HEK293 (cell line): Measurements from ENCODE around the gene QRSL1.
A peak's percentile ranks its signal among the peaks of the same experiment; 100 is the strongest.

Experiments used
- CTCF ChIA-PET: fragments of 350-600 bp; formaldehyde crosslinking; extraction: SDS; loops from one replicate; lab custom pipeline; 2021; ENCODE audit warnings: antibody characterized with exemption; lab: Yijun Ruan, JAX
- POLR2A ChIA-PET: fragments of 300-600 bp; formaldehyde crosslinking; extraction: SDS; loops from one replicate; lab custom pipeline; 2020; ENCODE audit warnings: antibody characterized with exemption, inconsistent platforms; lab: Yijun Ruan, JAX
- H3K27ac ChIP-seq: fragments of 200-500 bp; sonication (Bioruptor generic); 2 replicates; pipeline ENCODE4 v1.5.1; 2014; ENCODE audit warnings: low read depth, low read length, control low read depth, inconsistent platforms; ENCODE audit errors: extremely low read depth
- H3K36me3 ChIP-seq, 2 experiments: fragments of 200-500 bp in 1 of 2; sonication (Bioruptor generic) in 1 of 2; 1 replicate in 1 of 2; 2 replicates in 1 of 2; pipeline ENCODE4 v1.5.1; 2014 to 2017; ENCODE audit warnings: inconsistent platforms in 2 of 2, low read length in 2 of 2; ENCODE audit not compliant: control insufficient read depth in 2 of 2, insufficient read depth in 1 of 2
- H3K4me1 ChIP-seq: fragments of 200-500 bp; sonication (Bioruptor generic); 2 replicates; pipeline ENCODE4 v1.5.1; 2014; ENCODE audit warnings: mild to moderate bottlenecking, low read length, inconsistent platforms; ENCODE audit not compliant: control insufficient read depth, insufficient read depth
- H3K4me3 ChIP-seq: 2 replicates; pipeline ENCODE4 v1.5.1; 2011; ENCODE audit warnings: low read depth, mild to moderate bottlenecking, control low read depth, low read length, moderate library complexity
- H3K9me3 ChIP-seq: fragments of 200-500 bp; sonication (Bioruptor generic); 2 replicates; pipeline ENCODE4 v1.5.1; 2014; ENCODE audit warnings: low read depth, low read length, inconsistent platforms; ENCODE audit not compliant: control insufficient read depth, insufficient read depth
- HOXA7 ChIP-seq: sonication (generic); formaldehyde crosslinking; IDR thresholded peaks from 2 replicates; pipeline ENCODE4 v1.8.1; 2022; ENCODE audit warnings: missing genetic modification reagents, borderline replicate concordance
- HOXD13 ChIP-seq: sonication (generic); formaldehyde crosslinking; IDR thresholded peaks from 2 replicates; pipeline ENCODE4 v1.8.0; 2022; ENCODE audit warnings: missing genetic modification reagents, borderline replicate concordance
- KLF10 ChIP-seq: fragments of 450-650 bp; IDR thresholded peaks from 2 replicates; pipeline ENCODE4 v1.5.1; 2018; ENCODE audit warnings: missing biosample characterization, mild to moderate bottlenecking, missing genetic modification characterization
- KLF17 ChIP-seq: fragments of 450-650 bp; formaldehyde crosslinking; IDR thresholded peaks from 2 replicates; pipeline ENCODE4 v1.5.1; 2016; ENCODE audit warnings: missing biosample characterization, missing genetic modification characterization
- PRDM1 ChIP-seq: fragments of 450-650 bp; formaldehyde crosslinking; IDR thresholded peaks from 2 replicates; pipeline ENCODE4; 2016; ENCODE audit warnings: missing biosample characterization, missing genetic modification characterization
- SP3 ChIP-seq: fragments of 450-650 bp; formaldehyde crosslinking; IDR thresholded peaks from 2 replicates; pipeline ENCODE4 v1.5.1; 2016; ENCODE audit warnings: missing biosample characterization, missing genetic modification characterization
- ZBTB6 ChIP-seq: fragments of 450-650 bp; formaldehyde crosslinking; IDR thresholded peaks from 2 replicates; pipeline ENCODE4 v1.5.1; 2017; ENCODE audit warnings: missing biosample characterization, missing genetic modification characterization
- ZBTB8A ChIP-seq: fragments of 450-650 bp; formaldehyde crosslinking; IDR thresholded peaks from 2 replicates; pipeline ENCODE4 v1.5.1; 2016; ENCODE audit warnings: missing biosample characterization, missing genetic modification characterization
- ZNF157 ChIP-seq: fragments of 450-650 bp; formaldehyde crosslinking; IDR thresholded peaks from 2 replicates; pipeline ENCODE4 v1.5.1; 2016; ENCODE audit warnings: missing biosample characterization, missing genetic modification characterization
- ZNF335 ChIP-seq: fragments of 450-650 bp; formaldehyde crosslinking; conservative IDR thresholded peaks from 2 replicates; pipeline ENCODE4 v1.5.1; 2016; ENCODE audit warnings: missing biosample characterization, missing genetic modification characterization
- ZNF350 ChIP-seq: fragments of 450-650 bp; formaldehyde crosslinking; IDR thresholded peaks from 2 replicates; pipeline ENCODE4 v1.5.0; 2017; ENCODE audit warnings: missing biosample characterization, mild to moderate bottlenecking, missing genetic modification characterization
- ZNF362 ChIP-seq: fragments of 450-650 bp; formaldehyde crosslinking; IDR thresholded peaks from 2 replicates; pipeline ENCODE4 v1.5.1; 2016; ENCODE audit warnings: missing biosample characterization, missing genetic modification characterization
- ZNF558 ChIP-seq: fragments of 450-650 bp; formaldehyde crosslinking; IDR thresholded peaks from 2 replicates; pipeline ENCODE4 v1.5.1; 2016; ENCODE audit warnings: missing biosample characterization, missing genetic modification characterization
- ZNF600 ChIP-seq: fragments of 450-650 bp; formaldehyde crosslinking; IDR thresholded peaks from 2 replicates; pipeline ENCODE4 v1.5.1; 2016; ENCODE audit warnings: missing biosample characterization, missing genetic modification characterization
- ZNF704 ChIP-seq: fragments of 450-650 bp; formaldehyde crosslinking; IDR thresholded peaks from 2 replicates; pipeline ENCODE4 v1.5.1; 2016; ENCODE audit warnings: missing biosample characterization, missing genetic modification characterization
- TF ChIP-seq, protein P1 (sequence below): fragments of 450-650 bp; formaldehyde crosslinking; optimal IDR thresholded peaks from 2 replicates; pipeline ENCODE3; 2016; ENCODE audit warnings: missing biosample characterization, mild to moderate bottlenecking, missing genetic modification characterization
- TF ChIP-seq, protein P2 (sequence below): fragments of 450-650 bp; formaldehyde crosslinking; conservative IDR thresholded peaks from 2 replicates; pipeline ENCODE4 v1.5.1; 2016; ENCODE audit warnings: low read depth, missing biosample characterization, missing genetic modification characterization
- TF ChIP-seq, protein P3 (sequence below): fragments of 450-650 bp; formaldehyde crosslinking; IDR thresholded peaks from 2 replicates; pipeline ENCODE4 v1.5.1; 2016; ENCODE audit warnings: missing biosample characterization, missing genetic modification characterization

Gene QRSL1, protein sequence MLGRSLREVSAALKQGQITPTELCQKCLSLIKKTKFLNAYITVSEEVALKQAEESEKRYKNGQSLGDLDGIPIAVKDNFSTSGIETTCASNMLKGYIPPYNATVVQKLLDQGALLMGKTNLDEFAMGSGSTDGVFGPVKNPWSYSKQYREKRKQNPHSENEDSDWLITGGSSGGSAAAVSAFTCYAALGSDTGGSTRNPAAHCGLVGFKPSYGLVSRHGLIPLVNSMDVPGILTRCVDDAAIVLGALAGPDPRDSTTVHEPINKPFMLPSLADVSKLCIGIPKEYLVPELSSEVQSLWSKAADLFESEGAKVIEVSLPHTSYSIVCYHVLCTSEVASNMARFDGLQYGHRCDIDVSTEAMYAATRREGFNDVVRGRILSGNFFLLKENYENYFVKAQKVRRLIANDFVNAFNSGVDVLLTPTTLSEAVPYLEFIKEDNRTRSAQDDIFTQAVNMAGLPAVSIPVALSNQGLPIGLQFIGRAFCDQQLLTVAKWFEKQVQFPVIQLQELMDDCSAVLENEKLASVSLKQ

GRCh38 chr6:106629103-106629858 is at the start of gene QRSL1, which contains the start of gene RTN4IP1:
Gene QRSL1, plus strand, starts transcription at chr6:106629578. Its CDS starts 104 bp downstream, at chr6:106629682.
Gene RTN4IP1, minus strand, starts transcription at chr6:106629498. Its CDS starts 477 bp downstream, at chr6:106629021.
- peak within 1 kb of the TSS; percentile 57 for H3K4me3 ChIP-seq
- H3K36me3 ChIP-seq, result no peaks in the 10 kb centered on the region
- POLR2A ChIA-PET, result no interaction called here
- 0 out of 2 replicates have a peak, but pooled peaks cover 3% of the 10 kb centered on the region for H3K4me1 ChIP-seq
- H3K9me3 ChIP-seq, result no peaks in the 10 kb centered on the region
- peak within 1 kb of the TSS; percentile 61 for H3K27ac ChIP-seq
- CTCF ChIA-PET, result interaction anchor here (0.5 to 3.1 kb wide), 2 partner anchors 9 to 350 kb away, joined by 4 to 11 read pairs; no protein-coding TSS in a partner anchor
- peak; percentile 36; the same call in 1 of the 2 replicates for TF ChIP-seq ZBTB8A (tag by site-specific recombination)
- TF ChIP-seq ZBTB6, result 0 out of 2 replicates have a peak, but pooled peaks have one; percentile 7
- TF ChIP-seq ZNF335 (tag by site-specific recombination), result peak; percentile 88; the same call in 1 of the 2 replicates
- 0 out of 2 replicates have a peak, but pooled peaks have one; percentile 28 for TF ChIP-seq ZNF600
- TF ChIP-seq, protein P1, sequence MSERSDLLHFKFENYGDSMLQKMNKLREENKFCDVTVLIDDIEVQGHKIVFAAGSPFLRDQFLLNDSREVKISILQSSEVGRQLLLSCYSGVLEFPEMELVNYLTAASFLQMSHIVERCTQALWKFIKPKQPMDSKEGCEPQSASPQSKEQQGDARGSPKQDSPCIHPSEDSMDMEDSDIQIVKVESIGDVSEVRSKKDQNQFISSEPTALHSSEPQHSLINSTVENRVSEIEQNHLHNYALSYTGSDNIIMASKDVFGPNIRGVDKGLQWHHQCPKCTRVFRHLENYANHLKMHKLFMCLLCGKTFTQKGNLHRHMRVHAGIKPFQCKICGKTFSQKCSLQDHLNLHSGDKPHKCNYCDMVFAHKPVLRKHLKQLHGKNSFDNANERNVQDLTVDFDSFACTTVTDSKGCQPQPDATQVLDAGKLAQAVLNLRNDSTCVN (tag by site-specific recombination), result peak; percentile 24
- peak; percentile 78 for TF ChIP-seq ZNF704 (tag by site-specific recombination)
- TF ChIP-seq ZNF350 (tag by site-specific recombination), result no peak
- no peak for TF ChIP-seq HOXD13 (CRISPR knock-in tag)
- peak; percentile 73 for TF ChIP-seq PRDM1 (tag by site-specific recombination)
- peak; percentile 78 for TF ChIP-seq ZNF362 (tag by site-specific recombination)
- TF ChIP-seq, protein P2, sequence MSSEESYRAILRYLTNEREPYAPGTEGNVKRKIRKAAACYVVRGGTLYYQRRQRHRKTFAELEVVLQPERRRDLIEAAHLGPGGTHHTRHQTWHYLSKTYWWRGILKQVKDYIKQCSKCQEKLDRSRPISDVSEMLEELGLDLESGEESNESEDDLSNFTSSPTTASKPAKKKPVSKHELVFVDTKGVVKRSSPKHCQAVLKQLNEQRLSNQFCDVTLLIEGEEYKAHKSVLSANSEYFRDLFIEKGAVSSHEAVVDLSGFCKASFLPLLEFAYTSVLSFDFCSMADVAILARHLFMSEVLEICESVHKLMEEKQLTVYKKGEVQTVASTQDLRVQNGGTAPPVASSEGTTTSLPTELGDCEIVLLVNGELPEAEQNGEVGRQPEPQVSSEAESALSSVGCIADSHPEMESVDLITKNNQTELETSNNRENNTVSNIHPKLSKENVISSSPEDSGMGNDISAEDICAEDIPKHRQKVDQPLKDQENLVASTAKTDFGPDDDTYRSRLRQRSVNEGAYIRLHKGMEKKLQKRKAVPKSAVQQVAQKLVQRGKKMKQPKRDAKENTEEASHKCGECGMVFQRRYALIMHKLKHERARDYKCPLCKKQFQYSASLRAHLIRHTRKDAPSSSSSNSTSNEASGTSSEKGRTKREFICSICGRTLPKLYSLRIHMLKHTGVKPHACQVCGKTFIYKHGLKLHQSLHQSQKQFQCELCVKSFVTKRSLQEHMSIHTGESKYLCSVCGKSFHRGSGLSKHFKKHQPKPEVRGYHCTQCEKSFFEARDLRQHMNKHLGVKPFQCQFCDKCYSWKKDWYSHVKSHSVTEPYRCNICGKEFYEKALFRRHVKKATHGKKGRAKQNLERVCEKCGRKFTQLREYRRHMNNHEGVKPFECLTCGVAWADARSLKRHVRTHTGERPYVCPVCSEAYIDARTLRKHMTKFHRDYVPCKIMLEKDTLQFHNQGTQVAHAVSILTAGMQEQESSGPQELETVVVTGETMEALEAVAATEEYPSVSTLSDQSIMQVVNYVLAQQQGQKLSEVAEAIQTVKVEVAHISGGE, result 0 out of 2 replicates have a peak, but pooled peaks have one; percentile 9
- no peak for TF ChIP-seq HOXA7 (CRISPR knock-in tag)
- TF ChIP-seq KLF10 (tag by site-specific recombination), result 0 out of 2 replicates have a peak, but pooled peaks have one; percentile 28
- TF ChIP-seq, protein P3, sequence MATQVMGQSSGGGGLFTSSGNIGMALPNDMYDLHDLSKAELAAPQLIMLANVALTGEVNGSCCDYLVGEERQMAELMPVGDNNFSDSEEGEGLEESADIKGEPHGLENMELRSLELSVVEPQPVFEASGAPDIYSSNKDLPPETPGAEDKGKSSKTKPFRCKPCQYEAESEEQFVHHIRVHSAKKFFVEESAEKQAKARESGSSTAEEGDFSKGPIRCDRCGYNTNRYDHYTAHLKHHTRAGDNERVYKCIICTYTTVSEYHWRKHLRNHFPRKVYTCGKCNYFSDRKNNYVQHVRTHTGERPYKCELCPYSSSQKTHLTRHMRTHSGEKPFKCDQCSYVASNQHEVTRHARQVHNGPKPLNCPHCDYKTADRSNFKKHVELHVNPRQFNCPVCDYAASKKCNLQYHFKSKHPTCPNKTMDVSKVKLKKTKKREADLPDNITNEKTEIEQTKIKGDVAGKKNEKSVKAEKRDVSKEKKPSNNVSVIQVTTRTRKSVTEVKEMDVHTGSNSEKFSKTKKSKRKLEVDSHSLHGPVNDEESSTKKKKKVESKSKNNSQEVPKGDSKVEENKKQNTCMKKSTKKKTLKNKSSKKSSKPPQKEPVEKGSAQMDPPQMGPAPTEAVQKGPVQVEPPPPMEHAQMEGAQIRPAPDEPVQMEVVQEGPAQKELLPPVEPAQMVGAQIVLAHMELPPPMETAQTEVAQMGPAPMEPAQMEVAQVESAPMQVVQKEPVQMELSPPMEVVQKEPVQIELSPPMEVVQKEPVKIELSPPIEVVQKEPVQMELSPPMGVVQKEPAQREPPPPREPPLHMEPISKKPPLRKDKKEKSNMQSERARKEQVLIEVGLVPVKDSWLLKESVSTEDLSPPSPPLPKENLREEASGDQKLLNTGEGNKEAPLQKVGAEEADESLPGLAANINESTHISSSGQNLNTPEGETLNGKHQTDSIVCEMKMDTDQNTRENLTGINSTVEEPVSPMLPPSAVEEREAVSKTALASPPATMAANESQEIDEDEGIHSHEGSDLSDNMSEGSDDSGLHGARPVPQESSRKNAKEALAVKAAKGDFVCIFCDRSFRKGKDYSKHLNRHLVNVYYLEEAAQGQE (tag by site-specific recombination), result 0 out of 2 replicates have a peak, but pooled peaks have one; percentile 12
- 0 out of 2 replicates have a peak, but pooled peaks have one; percentile 29 for TF ChIP-seq KLF17 (tag by site-specific recombination)
- TF ChIP-seq ZNF157 (tag by site-specific recombination), result no peak
- peak; percentile 58; the same call in 1 of the 2 replicates for TF ChIP-seq SP3 (tag by site-specific recombination)
- no peak for TF ChIP-seq ZNF558
